WERI-Rb-1 (cell line): ENCODE data around the gene PRIM2.
"Not testable (repeated sequence)": the region's sequence is repeated elsewhere in the genome, so short reads cannot be mapped to it uniquely, and the experiment has no call there.

Source experiments
- DNase-seq: peaks from one replicate; pipeline ENCODE4 v3.0.0-alpha.2; 2020
- H3K27ac ChIP-seq: fragments of 250-450 bp; sonication (Bioruptor Pico); 2 replicates; pipeline ENCODE4 v1.5.1; 2020; ENCODE audit warnings: mild to moderate bottlenecking, moderate library complexity
- H3K27me3 ChIP-seq: fragments of 250-450 bp; sonication (Bioruptor Pico); 2 replicates; pipeline ENCODE4 v1.5.1; 2021; ENCODE audit warnings: mild to moderate bottlenecking, low read depth, moderate library complexity; ENCODE audit not compliant: insufficient read depth, severe bottlenecking
- H3K36me3 ChIP-seq: fragments of 250-450 bp; sonication (Bioruptor Pico); 2 replicates; pipeline ENCODE4 v1.5.1; 2020; ENCODE audit warnings: mild to moderate bottlenecking, moderate library complexity
- H3K4me3 ChIP-seq: 2 replicates; pipeline ENCODE4 v1.5.1; 2011; ENCODE audit warnings: low read depth, mild to moderate bottlenecking, control low read depth, low read length
- H3K9me3 ChIP-seq: fragments of 250-450 bp; sonication (Bioruptor Pico); 2 replicates; pipeline ENCODE4 v1.5.1; 2021; ENCODE audit warnings: mild to moderate bottlenecking, moderate library complexity; ENCODE audit not compliant: severe bottlenecking
- CTCF ChIP-seq: IDR thresholded peaks from 2 replicates; pipeline ENCODE4 v1.5.1; 2011; ENCODE audit warnings: low read depth, mild to moderate bottlenecking, control low read depth, inconsistent platforms, low read length

PRIM2 gene

GRCh38 chr6:57305761-57306160 is 11.7 kb upstream of the PRIM2 start:
- H3K27ac ChIP-seq: no peak overlapping the region
- peaks cover 9% of the 10 kb centered on the region for H3K9me3 ChIP-seq
- TF ChIP-seq CTCF: no peak
- DNase-seq: no peak
- H3K4me3 ChIP-seq: no peak overlapping the region
- no peaks in the 10 kb centered on the region for H3K27me3 ChIP-seq
- H3K36me3 ChIP-seq: no peaks in the 10 kb centered on the region

- Histone ChIP-seq H3K9me3 (peaks cover 9% of the 10 kb centered on the region), H3K27ac (no peak overlapping the region), H3K27me3 (no peaks in the 10 kb centered on the region), H3K36me3 (no peaks in the 10 kb centered on the region), H3K4me3 (no peak overlapping the region)
- TF ChIP-seq CTCF: no peak
- DNase-seq: no peak
These were observed 11.2 kb upstream of the PRIM2 start for GRCh38 chr6:57306273-57306672.

GRCh38 chr6:57307850-57308249 is 9.6 kb upstream of the PRIM2 start:
- peaks cover 9% of the 10 kb centered on the region for H3K9me3 ChIP-seq
- H3K27me3 ChIP-seq: no peaks in the 10 kb centered on the region
- H3K4me3 ChIP-seq: no peak overlapping the region
- no peaks in the 10 kb centered on the region for H3K36me3 ChIP-seq
- no peak for TF ChIP-seq CTCF
- DNase-seq: no peak
- no peak overlapping the region for H3K27ac ChIP-seq

GRCh38 chr6:57308755-57309154 is 8.7 kb upstream of the PRIM2 start:
- DNase-seq, H3K9me3 ChIP-seq, H3K27ac ChIP-seq, H3K36me3 ChIP-seq, H3K27me3 ChIP-seq, H3K4me3 ChIP-seq: not testable (repeated sequence)

- not testable (repeated sequence) for H3K27me3 ChIP-seq, H3K4me3 ChIP-seq, H3K36me3 ChIP-seq, H3K9me3 ChIP-seq, H3K27ac ChIP-seq, DNase-seq
These were observed 7.2 kb upstream of the PRIM2 start for GRCh38 chr6:57310095-57310816.

GRCh38 chr6:57310817-57311157 is 6.6 kb upstream of the PRIM2 start:
- Histone ChIP-seq H3K36me3 (no peaks in the 10 kb centered on the region), H3K9me3 (peaks cover 9% of the 10 kb centered on the region), H3K4me3 (no peak overlapping the region), H3K27me3 (no peaks in the 10 kb centered on the region), H3K27ac (no peak overlapping the region)
- TF ChIP-seq CTCF: no peak
- DNase-seq: no peak

- not testable (repeated sequence) for H3K36me3 ChIP-seq, H3K4me3 ChIP-seq, H3K27ac ChIP-seq, DNase-seq, H3K9me3 ChIP-seq, H3K27me3 ChIP-seq
These were observed 6.0 kb upstream of the PRIM2 start for GRCh38 chr6:57311300-57312003.
